ENCODE measurements around the gene CCDC149. TPM values are rescaled to one million over a fixed set of nuclear protein-coding genes. Genes with fewer than 3 reads are reported as not detected.

Gene CCDC149
- total and polyA plus RNA-seq, 2 donors (not counting 3 experiments of a cell fraction or from before 2014, with no cell fraction given), result 7.8 to 11.3 TPM

DNA sequence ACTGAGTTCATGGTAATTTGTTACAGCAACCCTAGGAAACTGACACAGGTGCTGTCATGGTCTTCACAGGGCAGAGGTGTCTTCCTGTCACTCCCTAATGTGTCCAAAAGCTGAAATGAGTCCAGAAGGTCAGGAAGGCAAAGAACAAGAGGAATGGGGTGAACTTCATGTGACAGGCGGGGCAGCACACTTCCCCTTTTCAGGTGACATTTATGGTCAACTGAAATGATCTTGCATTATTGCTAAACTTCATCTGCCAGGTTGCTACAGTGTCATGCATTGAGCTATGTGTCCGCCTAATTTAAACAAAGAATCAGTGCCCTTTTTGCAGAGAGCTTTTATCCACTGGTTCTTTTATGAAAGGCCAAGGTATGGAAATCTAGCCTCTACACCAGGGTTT lies 15.9 kb upstream of the CCDC149 start:
- no peak for FAIRE-seq
- ChIA-PET POLR2A (no interaction called here), CTCF (no interaction called here)
- dilution Hi-C loops (cut with MboI; ENCODE audit: extremely low pct_ligation_motif_present, low sequenced_read_pairs) (no loop called here), intact Hi-C loops (cut with micrococcal nuclease) (no loop called here)
- BruUV-seq (replicated peaks), result no TSS peak
- Histone ChIP-seq H3K36me3 (ENCODE audit: control insufficient read depth in 2 of 2, extremely low read depth in 1 of 2, insufficient read depth in 2 of 2, low read length in 2 of 2) (no peaks in the 10 kb centered on the region), H3K9me3 (replicated peaks; ENCODE audit: control insufficient read depth, insufficient read depth, low read length) (no peaks in the 10 kb centered on the region), H2AFZ (ENCODE audit: low read depth, low read length) (no peak overlapping the region), H3K27me3 (ENCODE audit: control insufficient read depth in 2 of 2, insufficient read depth in 2 of 2, low read length in 2 of 2) (peaks cover 0 to 7% of the 10 kb centered on the region in 2 experiments), H3K79me2 (ENCODE audit: control insufficient read depth, insufficient read depth, low read length) (no peaks in the 10 kb centered on the region), H4K20me1 (replicated peaks; ENCODE audit: control insufficient read depth, extremely low read depth, insufficient read depth, low read length) (no peaks in the 10 kb centered on the region), H3K4me2 (ENCODE audit: insufficient read depth, low read length) (no peak overlapping the region), H3K4me3 (replicated peaks in 1 of 3; ENCODE audit: insufficient read depth in 1 of 3, low read depth in 1 of 3, low read length in 3 of 3) (no peak overlapping the region), H3K27ac (ENCODE audit: insufficient read depth, low read depth, low read length) (no peak overlapping the region), H3K9ac (replicated peaks; ENCODE audit: extremely low read depth, insufficient read depth, low read length) (no peak overlapping the region), H3K9me1 (replicated peaks; ENCODE audit: control insufficient read depth, extremely low read depth, insufficient read depth, low read length) (no peaks in the 10 kb centered on the region), H3K4me1 (ENCODE audit: control insufficient read depth, extremely low read depth, insufficient read depth, low read length) (no peaks in the 10 kb centered on the region)
- DNase-seq (ENCODE audit: low read depth, low spot score), result no peak
- no peak for TF ChIP-seq EZH2 (IDR thresholded peaks at IDR 0.05; ENCODE audit: borderline replicate concordance, low read depth, low read length, severe bottlenecking)
- TF ChIP-seq MAX (IDR thresholded peaks at IDR 0.05; ENCODE audit: insufficient read depth, insufficient read length), result no peak
- TF ChIP-seq POLR2AphosphoS5 (IDR thresholded peaks at IDR 0.05; ENCODE audit: insufficient read depth, low read depth, low read length), result no peak

- dilution Hi-C loops (cut with MboI; ENCODE audit: extremely low pct_ligation_motif_present, low sequenced_read_pairs), result no loop called here
- no peak overlapping the region for H2AFZ ChIP-seq (ENCODE audit: low read depth, low read length)
- no peaks in the 10 kb centered on the region for H3K9me1 ChIP-seq (replicated peaks; ENCODE audit: control insufficient read depth, extremely low read depth, insufficient read depth, low read length)
- H3K36me3 ChIP-seq (ENCODE audit: control insufficient read depth in 2 of 2, extremely low read depth in 1 of 2, insufficient read depth in 2 of 2, low read length in 2 of 2), result no peaks in the 10 kb centered on the region
- CTCF ChIA-PET, result no interaction called here
- no peak overlapping the region for H3K27ac ChIP-seq (ENCODE audit: insufficient read depth, low read depth, low read length)
- no peaks in the 10 kb centered on the region for H3K79me2 ChIP-seq (ENCODE audit: control insufficient read depth, insufficient read depth, low read length)
- BruUV-seq (replicated peaks), result no TSS peak
- peaks cover 0 to 7% of the 10 kb centered on the region in 2 experiments for H3K27me3 ChIP-seq (ENCODE audit: control insufficient read depth in 2 of 2, insufficient read depth in 2 of 2, low read length in 2 of 2)
- intact Hi-C loops (cut with micrococcal nuclease), result no loop called here
- no peaks in the 10 kb centered on the region for H3K4me1 ChIP-seq (ENCODE audit: control insufficient read depth, extremely low read depth, insufficient read depth, low read length)
- DNase-seq (ENCODE audit: low read depth, low spot score) (no peak), FAIRE-seq (no peak)
- no peak for TF ChIP-seq GATA2 (IDR thresholded peaks at IDR 0.05; ENCODE audit: insufficient read depth, insufficient read length, low read depth, low read length)
- TF ChIP-seq EZH2 (IDR thresholded peaks at IDR 0.05; ENCODE audit: borderline replicate concordance, low read depth, low read length, severe bottlenecking), result no peak
- TF ChIP-seq JUN (IDR thresholded peaks at IDR 0.05; ENCODE audit: borderline replicate concordance, insufficient read depth, insufficient read length, low read depth), result no peak
- no peak for TF ChIP-seq POLR2AphosphoS5 (IDR thresholded peaks at IDR 0.05; ENCODE audit: insufficient read depth, low read depth, low read length)
- TF ChIP-seq, protein P1, sequence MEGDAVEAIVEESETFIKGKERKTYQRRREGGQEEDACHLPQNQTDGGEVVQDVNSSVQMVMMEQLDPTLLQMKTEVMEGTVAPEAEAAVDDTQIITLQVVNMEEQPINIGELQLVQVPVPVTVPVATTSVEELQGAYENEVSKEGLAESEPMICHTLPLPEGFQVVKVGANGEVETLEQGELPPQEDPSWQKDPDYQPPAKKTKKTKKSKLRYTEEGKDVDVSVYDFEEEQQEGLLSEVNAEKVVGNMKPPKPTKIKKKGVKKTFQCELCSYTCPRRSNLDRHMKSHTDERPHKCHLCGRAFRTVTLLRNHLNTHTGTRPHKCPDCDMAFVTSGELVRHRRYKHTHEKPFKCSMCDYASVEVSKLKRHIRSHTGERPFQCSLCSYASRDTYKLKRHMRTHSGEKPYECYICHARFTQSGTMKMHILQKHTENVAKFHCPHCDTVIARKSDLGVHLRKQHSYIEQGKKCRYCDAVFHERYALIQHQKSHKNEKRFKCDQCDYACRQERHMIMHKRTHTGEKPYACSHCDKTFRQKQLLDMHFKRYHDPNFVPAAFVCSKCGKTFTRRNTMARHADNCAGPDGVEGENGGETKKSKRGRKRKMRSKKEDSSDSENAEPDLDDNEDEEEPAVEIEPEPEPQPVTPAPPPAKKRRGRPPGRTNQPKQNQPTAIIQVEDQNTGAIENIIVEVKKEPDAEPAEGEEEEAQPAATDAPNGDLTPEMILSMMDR (IDR thresholded peaks at IDR 0.05; ENCODE audit: extremely low read depth in 1 of 2, insufficient read depth in 1 of 2, low read depth in 1 of 2, low read length in 2 of 2), result no peak
- no peak for TF ChIP-seq FOS (IDR thresholded peaks at IDR 0.05; ENCODE audit: borderline replicate concordance, insufficient read depth, low read length)
- TF ChIP-seq POLR2A (IDR thresholded peaks at IDR 0.05; ENCODE audit: low read depth, low read length), result no peak
- no peak for TF ChIP-seq MAX (IDR thresholded peaks at IDR 0.05; ENCODE audit: insufficient read depth, insufficient read length)
- no peak for TF ChIP-seq MYC (IDR thresholded peaks at IDR 0.05; ENCODE audit: low read depth, low read length)
- no peak overlapping the region for H3K9ac ChIP-seq (replicated peaks; ENCODE audit: extremely low read depth, insufficient read depth, low read length)
- no peak overlapping the region for H3K4me3 ChIP-seq (replicated peaks in 1 of 3; ENCODE audit: insufficient read depth in 1 of 3, low read depth in 1 of 3, low read length in 3 of 3)
- POLR2A ChIA-PET, result no interaction called here
- H4K20me1 ChIP-seq (replicated peaks; ENCODE audit: control insufficient read depth, extremely low read depth, insufficient read depth, low read length), result no peaks in the 10 kb centered on the region
- no peak overlapping the region for H3K4me2 ChIP-seq (ENCODE audit: insufficient read depth, low read length)
- H3K9me3 ChIP-seq (replicated peaks; ENCODE audit: control insufficient read depth, insufficient read depth, low read length), result no peaks in the 10 kb centered on the region
These were observed 14.2 kb upstream of the CCDC149 start for GRCh38 chr4:24927049-24927448.

Data from endothelial cell of umbilical vein (primary cell).